PC-9 (cell line): ENCODE measurements around the gene TMEM80. TPM values are rescaled to one million over a fixed set of nuclear protein-coding genes. Genes with fewer than 3 reads are reported as not detected.
"Not testable (repeated sequence)": the region's sequence is repeated elsewhere in the genome, so short reads cannot be mapped to it uniquely, and the experiment has no call there.

ENCODE experiments used
- BruUV-seq: library from RNA; stranded (reverse); fragments of 400-500 nt; replicated peaks from 2 replicates; lab custom pipeline; 2021; lab: Mats Ljungman, UMichigan
- CTCF ChIA-PET: fragments of 300-600 bp; sonication (Branson Sonifier 250); formaldehyde crosslinking; loops from one replicate; lab custom pipeline; 2022; ENCODE audit warnings: antibody characterized with exemption; lab: Charles Lee
- POLR2A ChIA-PET: fragments of 300-600 bp; sonication (Branson Sonifier 250); formaldehyde crosslinking; loops from one replicate; lab custom pipeline; 2022; ENCODE audit warnings: antibody characterized with exemption; ENCODE audit not compliant: unreplicated experiment; lab: Charles Lee
- DNase-seq, 2 experiments: peaks; one replicate each; pipeline versions ENCODE4 v3.0.0 to v3.0.0-alpha.2; 2015 to 2022; ENCODE audit warnings: mixed read lengths in 1 of 2
- H2AFZ ChIP-seq: fragments of 200-600 bp; sonication (generic); 2 replicates; pipeline ENCODE4 v1.8.1; 2017; ENCODE audit warnings: antibody characterized with exemption
- H3F3A ChIP-seq: fragments of 200-600 bp; sonication (generic); 2 replicates; pipeline ENCODE4 v1.8.1; 2017; ENCODE audit warnings: antibody characterized with exemption, mild to moderate bottlenecking, low read depth; ENCODE audit not compliant: insufficient read depth
- H3K27ac ChIP-seq: fragments of 200-600 bp; sonication (generic); 2 replicates; pipeline ENCODE4 v1.6.1; 2016; ENCODE audit warnings: mixed run types
- H3K27me3 ChIP-seq: fragments of 200-600 bp; sonication (generic); 2 replicates; pipeline ENCODE4 v1.6.1; 2016; ENCODE audit warnings: low read depth, mixed run types; ENCODE audit not compliant: insufficient read depth
- H3K36me3 ChIP-seq: fragments of 200-600 bp; sonication (generic); 2 replicates; pipeline ENCODE4 v1.6.1; 2016; ENCODE audit warnings: low read depth, mixed run types
- H3K4me1 ChIP-seq: fragments of 200-600 bp; sonication (generic); replicated peaks from 2 replicates; pipeline ENCODE4 v1.6.1; 2016; ENCODE audit warnings: mixed run types; ENCODE audit not compliant: insufficient read depth
- H3K4me2 ChIP-seq: fragments of 200-600 bp; sonication (generic); 2 replicates; pipeline ENCODE4 v1.6.1; 2017; ENCODE audit warnings: mixed run types
- H3K4me3 ChIP-seq: fragments of 200-600 bp; sonication (generic); 2 replicates; pipeline ENCODE4 v1.6.1; 2016; ENCODE audit warnings: mixed run types
- H3K79me2 ChIP-seq: fragments of 200-600 bp; sonication (generic); 2 replicates; pipeline ENCODE4 v1.6.1; 2017; ENCODE audit warnings: low read depth, mixed run types
- H3K9me2 ChIP-seq: fragments of 200-600 bp; sonication (generic); 2 replicates; pipeline ENCODE4 v1.8.1; 2017; ENCODE audit warnings: mild to moderate bottlenecking; ENCODE audit not compliant: insufficient read depth
- H3K9me3 ChIP-seq: fragments of 200-600 bp; sonication (generic); 2 replicates; pipeline ENCODE4 v1.8.1; 2016; ENCODE audit warnings: low read depth; ENCODE audit not compliant: insufficient read depth
- H4K20me1 ChIP-seq: fragments of 200-600 bp; sonication (generic); 2 replicates; pipeline ENCODE4 v1.8.1; 2017; ENCODE audit not compliant: insufficient read depth
- CTCF ChIP-seq: fragments of 200-600 bp; sonication (generic); conservative IDR thresholded peaks from 2 replicates; pipeline ENCODE4 v1.6.1; 2017; ENCODE audit warnings: mixed run types, antibody characterized with exemption, mild to moderate bottlenecking, moderate library complexity
- EZH2 ChIP-seq: fragments of 200-600 bp; sonication (generic); IDR thresholded peaks from 2 replicates; pipeline ENCODE4 v1.8.0; 2017; ENCODE audit warnings: antibody characterized with exemption, low read depth
- intact Hi-C: fragments of 100-400 bp; cut with micrococcal nuclease; formaldehyde crosslinking; loops from one replicate; pipeline ENCODE4 v1.10.0; 2022; ENCODE audit not compliant: unreplicated experiment
- total RNA-seq: library from RNA; stranded (reverse); gene quantifications from 2 replicates; pipeline ENCODE4 v1.2.3, GENCODE V29; 2021

The TMEM80 gene
- total RNA-seq, 1 experiment from 2014 or later: 36.6 TPM

DNA sequence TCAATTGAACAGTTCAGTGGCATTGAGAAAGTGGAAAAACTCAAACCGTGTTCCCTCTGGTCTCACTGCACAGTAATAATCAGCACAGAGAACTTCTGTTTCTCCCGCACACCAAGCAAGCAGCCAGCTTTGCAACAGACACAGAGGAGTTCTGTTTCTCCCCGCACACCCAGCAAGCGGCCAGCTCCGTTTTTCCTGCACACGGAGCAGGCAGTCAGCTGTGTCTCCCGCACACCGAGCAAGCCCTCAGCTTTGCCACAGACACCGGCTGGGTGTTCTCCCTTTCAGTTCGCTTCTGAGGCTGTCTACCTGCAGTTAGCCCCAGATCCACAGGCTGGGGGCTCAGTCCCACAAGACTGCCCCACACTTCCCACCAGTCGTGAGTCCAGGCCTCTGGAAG, 41.8 kb downstream of the TMEM80 start:
- Histone ChIP-seq H3K27me3 (no peaks in the 10 kb centered on the region), H3K4me3 (no peak overlapping the region), H3F3A (peaks cover 20% of the 10 kb centered on the region; the same call in 1 of the 2 replicates), H3K36me3 (no peaks in the 10 kb centered on the region), H3K4me2 (peak overlapping the region; percentile 58), H3K9me3 (no peaks in the 10 kb centered on the region), H2AFZ (no peak overlapping the region), H3K79me2 (no peaks in the 10 kb centered on the region), H3K4me1 (peaks cover 20% of the 10 kb centered on the region), H3K9me2 (no peaks in the 10 kb centered on the region), H4K20me1 (no peaks in the 10 kb centered on the region), H3K27ac (0 out of 2 replicates have a peak overlapping the region, but pooled peaks have one; percentile 37)
- TF ChIP-seq EZH2: no peak
- TF ChIP-seq CTCF: no peak
- ChIA-PET POLR2A (no interaction called here), CTCF (interaction anchor here (0.5 kb wide), 1 partner anchor 9 kb away, joined by 3 read pairs; no protein-coding TSS in a partner anchor)
- BruUV-seq: TSS peak; percentile 85
- intact Hi-C loops: no loop called here
- no peak for DNase-seq

DNA sequence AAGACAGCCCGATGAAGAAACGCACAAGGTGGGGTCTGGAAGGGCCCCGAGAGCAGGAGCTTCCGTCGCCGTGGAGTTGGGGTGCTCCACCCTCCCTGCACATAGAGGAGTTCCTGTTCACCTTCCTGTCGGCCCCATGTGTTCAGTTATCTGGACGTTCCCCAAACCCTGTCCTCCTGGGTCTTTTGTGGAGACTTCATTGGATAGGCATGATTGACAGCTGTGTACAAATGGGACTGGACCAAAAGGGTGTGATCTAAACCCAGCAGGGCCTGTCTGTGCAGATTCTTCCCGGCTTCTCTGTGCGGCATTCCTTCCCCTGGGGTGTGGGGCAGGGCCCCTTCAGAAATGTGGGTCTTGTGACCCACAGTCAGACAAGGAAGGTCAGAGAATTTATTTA, 42.3 kb downstream of the TMEM80 start:
- DNase-seq: peak; percentile 82 to 88
- H3K9me3 ChIP-seq, H2AFZ ChIP-seq, intact Hi-C loops, BruUV-seq, H4K20me1 ChIP-seq, H3K27me3 ChIP-seq, H3K9me2 ChIP-seq, H3K36me3 ChIP-seq, H3K79me2 ChIP-seq, CTCF ChIA-PET, H3K4me3 ChIP-seq: not testable (repeated sequence)
- peak overlapping the region; percentile 58 for H3K4me2 ChIP-seq
- peak overlapping the region; percentile 81; the same call in 1 of the 2 replicates for H3K27ac ChIP-seq
- peaks cover 20% of the 10 kb centered on the region; the same call in 1 of the 2 replicates for H3F3A ChIP-seq
- peaks cover 20% of the 10 kb centered on the region for H3K4me1 ChIP-seq
- POLR2A ChIA-PET: interaction anchor here (0.6 kb wide), 1 partner anchor 31 kb away, joined by 4 read pairs; no protein-coding TSS in a partner anchor

DNA sequence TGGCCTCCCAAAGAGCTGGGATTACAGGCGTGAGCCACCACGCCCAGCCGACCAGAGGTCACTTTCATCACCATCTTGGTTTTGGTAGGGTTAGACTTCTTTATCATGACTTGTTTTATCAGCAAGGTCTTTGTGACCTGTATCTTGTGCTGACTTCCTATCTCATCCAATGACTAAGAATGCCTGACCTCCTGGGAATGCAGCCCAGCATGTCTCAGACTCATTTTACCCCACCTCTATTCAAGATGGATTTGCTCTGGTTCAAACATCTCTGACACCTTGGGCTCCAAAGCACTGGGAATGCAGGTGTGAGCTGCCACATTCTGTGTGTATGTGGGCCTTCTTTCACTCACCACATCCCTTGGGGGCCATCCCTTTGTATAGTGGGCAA, 46.5 kb downstream of the TMEM80 start:
- peaks cover 18% of the 10 kb centered on the region for H3K4me1 ChIP-seq
- ChIA-PET POLR2A (no interaction called here), CTCF (no interaction called here)
- TF ChIP-seq EZH2: no peak
- no peak for TF ChIP-seq CTCF
- no peaks in the 10 kb centered on the region for H3K79me2 ChIP-seq
- H3K27ac ChIP-seq: no peak overlapping the region
- intact Hi-C loops: no loop called here
- no peak overlapping the region for H2AFZ ChIP-seq
- H3K27me3 ChIP-seq: no peaks in the 10 kb centered on the region
- H3K4me2 ChIP-seq: no peak overlapping the region
- peak in 1 of 2 experiments; percentile 35 for DNase-seq
- H3K4me3 ChIP-seq: no peak overlapping the region
- H3K9me3 ChIP-seq: no peaks in the 10 kb centered on the region
- H3F3A ChIP-seq: peaks cover 23% of the 10 kb centered on the region; the same call in 1 of the 2 replicates
- no peaks in the 10 kb centered on the region for H3K36me3 ChIP-seq
- BruUV-seq: no TSS peak
- H4K20me1 ChIP-seq: no peaks in the 10 kb centered on the region
- H3K9me2 ChIP-seq: no peaks in the 10 kb centered on the region
